Small intestine (tissue), 16 donors: ENCODE data around the gene CXCR5. TPM values are rescaled to one million over a fixed set of nuclear protein-coding genes. Genes with fewer than 3 reads are reported as not detected.
"Not testable (repeated sequence)": the region's sequence is repeated elsewhere in the genome, so short reads cannot be mapped to it uniquely, and the experiment has no call there.

Experiments
- DNase-seq, 2 donors: peaks; one replicate each; pipeline versions ENCODE4 v3.0.0 to v3.0.0-alpha.2; 2013
- FAIRE-seq: peaks from 2 replicates; lab custom pipeline; 2012; peaks lifted over from hg19 to GRCh38; lab: Jason Lieb, UNC
- H3K27ac ChIP-seq, 3 donors: one replicate each; pipeline ENCODE4 v1.5.1; 2013; ENCODE audit warnings: low read length in 2 of 3, mild to moderate bottlenecking in 2 of 3, control low read depth in 1 of 3, inconsistent platforms in 1 of 3, low read depth in 1 of 3, moderate library complexity in 1 of 3
- H3K27me3 ChIP-seq, 3 donors: one replicate each; pipeline ENCODE4 v1.6.1; 2013; ENCODE audit warnings: low read length in 3 of 3, inconsistent platforms in 1 of 3; ENCODE audit not compliant: control insufficient read depth in 3 of 3, insufficient read depth in 3 of 3
- H3K36me3 ChIP-seq, 3 donors: one replicate each; pipeline ENCODE4 v1.6.1; 2013; ENCODE audit warnings: low read length in 3 of 3, inconsistent platforms in 1 of 3, low read depth in 1 of 3, mild to moderate bottlenecking in 1 of 3, moderate library complexity in 1 of 3; ENCODE audit not compliant: control insufficient read depth in 3 of 3, insufficient read depth in 2 of 3
- H3K4me1 ChIP-seq, 3 donors: one replicate each; pipeline ENCODE4 v1.6.1; 2013; ENCODE audit warnings: low read length in 2 of 3, inconsistent platforms in 1 of 3, low read depth in 1 of 3, mild to moderate bottlenecking in 1 of 3, moderate library complexity in 1 of 3; ENCODE audit not compliant: control insufficient read depth in 3 of 3, insufficient read depth in 2 of 3
- H3K4me3 ChIP-seq, 3 donors: one replicate each; pipeline ENCODE4 v1.5.1; 2013; ENCODE audit warnings: low read length in 3 of 3, control low read depth in 1 of 3, inconsistent platforms in 1 of 3, low read depth in 1 of 3, mild to moderate bottlenecking in 1 of 3, moderate library complexity in 1 of 3
- H3K9me3 ChIP-seq, 2 donors: one replicate each; pipeline ENCODE4 v1.6.1; 2013; ENCODE audit warnings: low read depth in 1 of 2, low read length in 1 of 2; ENCODE audit not compliant: control insufficient read depth in 2 of 2, insufficient read depth in 1 of 2
- WGBS, 3 donors: extraction: QIAGEN DNeasy Blood & Tissue Kit; methylation state at CpG; one replicate each; pipeline ENCODE4 v1.1.7; 2013; 5-methylcytosine and 5-hydroxymethylcytosine counted together
- long read RNA-seq, 10 donors: transcript quantifications; one replicate each; lab custom pipeline, GENCODE V29; 2026
- polyA plus RNA-seq, 4 donors: library from polyadenylated mRNA; stranded (reverse) in 3 of 4; unstranded in 1 of 4; fragments of 200-250 nt in 3 of 4; fragments of 120-200 nt in 1 of 4; gene quantifications; one replicate each; pipeline versions ENCODE4 v1.2.1 to v1.2.3, GENCODE V29; 2013
- donor health status: healthy with polysubstance abuse.
- donor health status: control.
- donor health status: control.
- donor health status: Bipolar disorder and iron deficiency.
- donor health status: healthy.

The CXCR5 gene, protein sequence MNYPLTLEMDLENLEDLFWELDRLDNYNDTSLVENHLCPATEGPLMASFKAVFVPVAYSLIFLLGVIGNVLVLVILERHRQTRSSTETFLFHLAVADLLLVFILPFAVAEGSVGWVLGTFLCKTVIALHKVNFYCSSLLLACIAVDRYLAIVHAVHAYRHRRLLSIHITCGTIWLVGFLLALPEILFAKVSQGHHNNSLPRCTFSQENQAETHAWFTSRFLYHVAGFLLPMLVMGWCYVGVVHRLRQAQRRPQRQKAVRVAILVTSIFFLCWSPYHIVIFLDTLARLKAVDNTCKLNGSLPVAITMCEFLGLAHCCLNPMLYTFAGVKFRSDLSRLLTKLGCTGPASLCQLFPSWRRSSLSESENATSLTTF
- under 1 TPM; 0.15 to 0.61 (median 0.38) TPM for polyA plus RNA-seq
- long read RNA-seq, donor 1: 0 reads
- long read RNA-seq, donor 2: 0 reads
- long read RNA-seq, donor 3: 0 reads
- long read RNA-seq, donor 4: 0 reads
- long read RNA-seq, donor 5, partial matches to known transcripts: 7 of 16 reads
- long read RNA-seq, donor 5, other reads (novel, unspliced or antisense): 9 of 16 reads
- long read RNA-seq, donor 6: 0 reads
- long read RNA-seq, donor 7: 0 reads
- long read RNA-seq, donor 8: 0 reads
- long read RNA-seq, donor 9: 0 reads
- long read RNA-seq, donor 10: 0 reads

DNA sequence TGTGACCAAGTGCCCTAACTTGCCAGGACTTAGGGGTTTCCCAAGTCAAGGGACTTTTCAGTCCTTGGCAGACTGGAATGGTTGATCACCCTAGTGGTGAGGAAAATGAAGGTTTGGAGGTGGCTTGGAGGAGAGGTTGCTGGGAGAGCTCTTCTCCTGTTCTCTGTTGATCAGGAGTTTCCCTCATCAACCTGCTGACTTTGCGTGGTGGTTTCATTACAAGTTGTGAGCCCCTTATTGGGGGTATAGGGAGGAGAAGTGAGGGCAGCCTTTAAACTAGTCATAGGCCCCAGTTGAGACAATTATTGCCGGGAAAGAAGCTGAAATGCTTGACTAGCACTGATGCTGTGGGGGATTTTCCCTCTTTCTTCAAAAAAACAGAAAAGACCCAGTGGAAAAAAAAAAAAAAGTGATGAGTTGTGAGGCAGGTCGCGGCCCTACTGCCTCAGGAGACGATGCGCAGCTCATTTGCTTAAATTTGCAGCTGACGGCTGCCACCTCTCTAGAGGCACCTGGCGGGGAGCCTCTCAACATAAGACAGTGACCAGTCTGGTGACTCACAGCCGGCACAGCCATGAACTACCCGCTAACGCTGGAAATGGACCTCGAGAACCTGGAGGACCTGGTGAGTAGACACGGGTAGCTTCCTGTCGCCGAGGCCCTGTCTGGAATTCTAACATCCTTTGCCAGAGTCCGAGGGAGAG is at the start of gene CXCR5:
Gene CXCR5, plus strand, starts transcription at position 525 of the 704 bp plus-strand sequence. Its CDS starts 50 bp downstream, at position 575.
- Histone ChIP-seq H3K27ac (no peak within 1 kb of the TSS), H3K9me3 (no peaks in the 10 kb centered on the region), H3K36me3 (no peaks in the 10 kb centered on the region), H3K4me3 (peak within 1 kb of the TSS in 1 of 3 donors; percentile 27), H3K27me3 (no peaks in the 10 kb centered on the region), H3K4me1 (peaks cover 0 to 21% (median 0%) of the 10 kb centered on the region in 3 donors)
- FAIRE-seq: no peak
- DNase-seq: no peak
- WGBS, 3 donors: 77 to 89% (median 82%) methylated on average over 14 to 16 of the region's 16 CpGs

GRCh38 chr11:118834427-118835028 is 49.2 kb upstream of the CXCR5 start:
- 40 to 48% (median 44%) methylated on average over 6 of the region's 6 CpGs for WGBS, 3 donors
- DNase-seq: peak in 1 of 2 donors; percentile 18
- no peaks in the 10 kb centered on the region for H3K36me3 ChIP-seq
- H3K27ac ChIP-seq: no peak overlapping the region
- H3K9me3 ChIP-seq: no peaks in the 10 kb centered on the region
- no peaks in the 10 kb centered on the region for H3K4me1 ChIP-seq
- H3K27me3 ChIP-seq: no peaks in the 10 kb centered on the region
- no peak for FAIRE-seq
- no peak overlapping the region for H3K4me3 ChIP-seq

DNA sequence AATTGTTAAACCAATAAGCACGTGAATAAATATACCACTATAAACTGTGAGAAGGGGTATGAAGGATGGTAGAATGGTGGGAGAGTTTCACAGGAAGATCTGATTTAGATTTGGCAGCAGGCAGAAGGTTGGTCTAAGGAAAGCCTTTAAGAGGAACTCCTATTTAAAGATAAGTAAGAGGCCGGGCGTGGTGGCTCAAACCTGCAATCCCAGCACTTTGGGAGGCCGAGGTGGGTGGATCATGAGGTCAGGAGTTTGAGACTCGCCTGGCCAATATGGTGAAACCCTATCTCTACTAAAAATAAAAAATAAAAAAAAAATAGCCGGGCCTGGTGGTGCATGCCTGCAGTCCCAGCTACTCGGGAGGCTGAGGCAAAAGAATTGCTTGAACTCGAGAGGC is 45.8 kb upstream of the CXCR5 start:
- FAIRE-seq (no peak), DNase-seq (no peak)
- Histone ChIP-seq H3K36me3 (no peaks in the 10 kb centered on the region), H3K27me3 (no peaks in the 10 kb centered on the region), H3K27ac (no peak overlapping the region), H3K4me3 (no peak overlapping the region), H3K9me3 (no peaks in the 10 kb centered on the region), H3K4me1 (no peaks in the 10 kb centered on the region)
- WGBS, 3 donors: 81 to 86% (median 85%) methylated on average over 8 of the region's 8 CpGs

DNA sequence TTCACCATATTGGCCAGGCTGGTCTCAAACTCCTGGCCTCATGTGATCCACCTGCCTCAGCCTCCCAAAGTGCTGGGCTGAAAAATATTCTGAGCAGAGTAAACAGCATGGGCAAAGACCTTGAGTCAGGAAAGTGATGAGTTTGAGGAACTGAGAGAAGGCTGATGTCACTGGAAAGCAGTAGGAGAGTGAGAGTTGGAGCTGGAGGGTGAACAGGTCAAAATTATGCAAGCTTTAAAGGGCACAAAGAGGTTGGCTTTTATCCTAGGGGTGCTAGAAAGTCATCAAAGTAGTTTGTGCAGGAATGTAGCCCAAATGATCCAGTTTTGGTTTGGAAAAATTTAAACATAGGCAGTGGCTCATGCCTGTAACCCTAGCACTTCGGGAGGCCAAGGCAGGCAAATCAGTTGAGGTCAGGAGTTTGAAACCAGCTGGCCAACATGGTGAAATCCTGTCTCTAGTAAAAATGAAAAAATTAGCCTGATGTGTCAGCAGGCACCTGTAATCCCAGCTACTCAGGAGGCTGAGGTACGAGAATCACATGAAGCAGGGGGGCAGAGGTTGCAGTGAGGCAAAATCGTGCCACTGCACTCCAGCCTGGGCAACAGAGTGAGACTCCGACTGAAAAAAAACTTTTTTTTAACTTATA is 44.7 kb upstream of the CXCR5 start:
- Histone ChIP-seq H3K4me1 (no peaks in the 10 kb centered on the region), H3K27me3 (no peaks in the 10 kb centered on the region), H3K4me3 (no peak overlapping the region), H3K27ac (no peak overlapping the region), H3K9me3 (no peaks in the 10 kb centered on the region), H3K36me3 (no peaks in the 10 kb centered on the region)
- FAIRE-seq (no peak), DNase-seq (no peak)
- 79 to 85% (median 83%) methylated on average over 4 of the region's 4 CpGs for WGBS, 3 donors

GRCh38 chr11:118841469-118842242 is 42.0 kb upstream of the CXCR5 start:
- Histone ChIP-seq H3K36me3 (no peaks in the 10 kb centered on the region), H3K27me3 (no peaks in the 10 kb centered on the region), H3K27ac (peak overlapping the region in 1 of 3 donors; percentile 41), H3K4me1 (peaks cover 0 to 5% (median 2%) of the 10 kb centered on the region in 3 donors), H3K9me3 (no peaks in the 10 kb centered on the region), H3K4me3 (no peak overlapping the region)
- DNase-seq (peak in 1 of 2 donors; percentile 29), FAIRE-seq (no peak)
- WGBS, 3 donors: 68 to 78% (median 70%) methylated on average over 8 of the region's 8 CpGs

GRCh38 chr11:118842369-118842768 is 41.3 kb upstream of the CXCR5 start:
- H3K9me3 ChIP-seq: no peaks in the 10 kb centered on the region
- H3K4me3 ChIP-seq: no peak overlapping the region

GRCh38 chr11:118842843-118843242 is 40.8 kb upstream of the CXCR5 start:
- H3K27ac ChIP-seq, DNase-seq, H3K27me3 ChIP-seq, H3K9me3 ChIP-seq, FAIRE-seq, H3K4me1 ChIP-seq, H3K4me3 ChIP-seq, H3K36me3 ChIP-seq: not testable (repeated sequence)
- 82 to 87% (median 87%) methylated on average over 7 of the region's 7 CpGs for WGBS, 3 donors

More at GRCh38 chr11:118842369-118842768, 41.3 kb upstream of the CXCR5 start:
- no peak for FAIRE-seq
- no peak for DNase-seq
- Histone ChIP-seq H3K4me1 (peaks cover 0 to 5% (median 2%) of the 10 kb centered on the region in 3 donors), H3K36me3 (no peaks in the 10 kb centered on the region), H3K27me3 (no peaks in the 10 kb centered on the region), H3K27ac (no peak overlapping the region)
- 25 to 33% (median 32%) methylated on average over 2 of the region's 2 CpGs for WGBS, 3 donors
